AG04450 (cell line): ENCODE results near the gene MSH2. TPM values are rescaled to one million over a fixed set of nuclear protein-coding genes. Genes with fewer than 3 reads are reported as not detected.

Experiments used
- CTCF ChIA-PET: fragments of 300-600, 350-600 bp; formaldehyde crosslinking; extraction: SDS; loops from one replicate; lab custom pipeline; 2022; ENCODE audit warnings: antibody characterized with exemption, inconsistent platforms; lab: Charles Lee
- POLR2A ChIA-PET: fragments of 350-600 bp; formaldehyde crosslinking; extraction: SDS; loops from one replicate; lab custom pipeline; 2021; ENCODE audit warnings: antibody characterized with exemption, inconsistent platforms; lab: Yijun Ruan, JAX
- DNase-seq: peaks from one replicate; pipeline ENCODE4 v3.0.0-alpha.2; 2011; ENCODE audit warnings: low read depth, low spot score
- H3K27ac ChIP-seq: one replicate; pipeline ENCODE4 v1.5.1; 2012; ENCODE audit warnings: low read depth, low read length, control low read depth
- H3K27me3 ChIP-seq: one replicate; pipeline ENCODE4 v1.6.0; 2012; ENCODE audit warnings: low read length; ENCODE audit not compliant: control insufficient read depth, insufficient read depth
- H3K4me3 ChIP-seq: 2 replicates; pipeline ENCODE4 v1.5.1; 2011; ENCODE audit warnings: mild to moderate bottlenecking, low read depth, low read length, control low read depth
- H3K9me3 ChIP-seq: 2 replicates; pipeline ENCODE4 v1.5.1; 2012; ENCODE audit warnings: low read length; ENCODE audit not compliant: control insufficient read depth, insufficient read depth
- polyA minus RNA-seq: library from RNA; depleted of rRNA, polyadenylated mRNA; stranded (reverse); fragments of >200 nt; gene quantifications from 2 replicates; pipeline ENCODE4 v1.2.3, GENCODE V29; 2011; rRNA and poly(A)+ RNA removed
- polyA plus RNA-seq: library from polyadenylated mRNA; depleted of rRNA; stranded (reverse); fragments of >200 nt; gene quantifications from 2 replicates; pipeline ENCODE4 v1.2.3, GENCODE V29; 2011; rRNA removed
- TF ChIP-seq, protein P1 (sequence below): IDR thresholded peaks from 2 replicates; pipeline ENCODE4 v1.5.1; 2011; ENCODE audit warnings: low read depth, low read length, control low read depth, inconsistent platforms

The MSH2 gene
- polyA plus RNA-seq, result 12.6 and 18.4 TPM in 2 replicates
- polyA minus RNA-seq, result 8.0 and 13.4 TPM in 2 replicates

- ChIA-PET POLR2A (interaction anchor here (0.5 to 1.0 kb wide), 4 partner anchors 11 to 380 kb away, joined by 4 to 6 read pairs (median 5); partner anchors contain the start of gene MSH6), CTCF (interaction anchor here (0.7 to 2.5 kb wide), 5 partner anchors 15 to 364 kb away, joined by 3 to 13 read pairs (median 5); no protein-coding TSS in a partner anchor)
- Histone ChIP-seq H3K27ac (peak within 1 kb of the TSS; percentile 65), H3K27me3 (no peaks in the 10 kb centered on the region), H3K4me3 (peak within 1 kb of the TSS; percentile 80), H3K9me3 (no peaks in the 10 kb centered on the region; the same call in 1 of the 2 replicates)
- TF ChIP-seq, protein P1, sequence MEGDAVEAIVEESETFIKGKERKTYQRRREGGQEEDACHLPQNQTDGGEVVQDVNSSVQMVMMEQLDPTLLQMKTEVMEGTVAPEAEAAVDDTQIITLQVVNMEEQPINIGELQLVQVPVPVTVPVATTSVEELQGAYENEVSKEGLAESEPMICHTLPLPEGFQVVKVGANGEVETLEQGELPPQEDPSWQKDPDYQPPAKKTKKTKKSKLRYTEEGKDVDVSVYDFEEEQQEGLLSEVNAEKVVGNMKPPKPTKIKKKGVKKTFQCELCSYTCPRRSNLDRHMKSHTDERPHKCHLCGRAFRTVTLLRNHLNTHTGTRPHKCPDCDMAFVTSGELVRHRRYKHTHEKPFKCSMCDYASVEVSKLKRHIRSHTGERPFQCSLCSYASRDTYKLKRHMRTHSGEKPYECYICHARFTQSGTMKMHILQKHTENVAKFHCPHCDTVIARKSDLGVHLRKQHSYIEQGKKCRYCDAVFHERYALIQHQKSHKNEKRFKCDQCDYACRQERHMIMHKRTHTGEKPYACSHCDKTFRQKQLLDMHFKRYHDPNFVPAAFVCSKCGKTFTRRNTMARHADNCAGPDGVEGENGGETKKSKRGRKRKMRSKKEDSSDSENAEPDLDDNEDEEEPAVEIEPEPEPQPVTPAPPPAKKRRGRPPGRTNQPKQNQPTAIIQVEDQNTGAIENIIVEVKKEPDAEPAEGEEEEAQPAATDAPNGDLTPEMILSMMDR, result no peak
- DNase-seq, result peak; percentile 73
These were observed at the start of gene MSH2 for GRCh38 chr2:47402805-47403608. MSH2 (plus strand) TSS chr2:47403156; CDS start chr2:47403192, 36 bp downstream.

DNA sequence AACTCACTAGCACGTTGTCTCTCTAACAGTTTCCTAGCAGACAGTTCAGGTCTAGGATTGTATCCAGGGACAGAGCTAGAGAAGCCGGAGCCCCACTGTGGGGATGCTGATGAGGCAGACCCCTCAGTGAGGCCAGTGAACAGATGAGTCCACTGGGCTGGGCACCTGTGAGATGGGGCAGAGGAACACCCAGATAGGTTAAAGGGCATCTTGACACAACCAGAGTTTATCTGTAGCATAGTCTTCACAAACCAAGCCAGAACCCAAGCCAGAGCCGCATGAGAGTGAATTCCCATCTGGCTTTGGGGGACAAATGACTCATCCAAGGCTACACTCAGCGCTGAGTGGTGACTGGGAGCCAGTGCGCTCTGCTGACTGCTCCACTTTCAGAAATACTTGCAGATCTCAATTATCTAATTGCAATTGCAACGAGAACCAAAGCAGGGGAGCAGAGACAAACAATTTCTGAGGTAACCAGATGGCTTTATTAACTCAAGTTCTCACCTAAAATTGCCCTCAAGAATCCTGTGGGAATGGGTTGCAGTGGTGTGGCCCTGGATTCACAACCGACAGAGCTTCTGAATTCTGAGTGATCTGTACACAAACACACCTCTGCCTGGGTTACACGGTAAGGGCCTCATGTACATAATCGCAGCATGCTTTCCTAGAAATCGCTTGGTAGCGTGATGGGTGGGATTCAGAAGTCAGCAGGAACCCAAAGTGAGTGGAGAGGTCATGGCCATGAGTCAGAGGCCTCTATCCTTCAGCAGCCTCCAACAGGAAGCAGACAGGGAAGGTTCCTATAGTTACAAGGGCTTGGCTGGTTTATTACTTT is 48.7 kb upstream of the MSH2 start:
- ChIA-PET CTCF (interaction anchor here (0.7 to 4.0 kb wide), 4 partner anchors 16 to 83 kb away, joined by 3 to 14 read pairs (median 4); no protein-coding TSS in a partner anchor), POLR2A (no interaction called here)
- no peaks in the 10 kb centered on the region for H3K9me3 ChIP-seq
- no peak overlapping the region for H3K4me3 ChIP-seq
- no peaks in the 10 kb centered on the region for H3K27me3 ChIP-seq
- DNase-seq, result no peak
- TF ChIP-seq, protein P1, result no peak
- no peak overlapping the region for H3K27ac ChIP-seq

DNA sequence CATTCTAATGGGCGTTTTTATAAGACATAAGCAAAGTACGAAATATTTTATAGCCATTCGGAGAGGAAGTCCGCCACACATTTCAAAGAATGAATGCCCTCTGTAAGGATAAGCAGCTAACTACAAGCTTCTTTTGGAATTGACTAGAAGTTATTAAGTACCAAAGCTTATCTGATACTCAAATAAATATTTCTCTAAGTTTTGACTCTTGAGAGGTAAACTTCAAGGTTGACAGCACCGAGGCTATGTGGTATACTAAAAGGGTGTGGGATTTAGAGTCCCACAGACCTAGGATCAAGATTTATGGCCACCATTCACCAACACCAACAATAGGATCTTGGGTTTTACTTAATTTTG is 48.1 kb upstream of the MSH2 start:
- Histone ChIP-seq H3K4me3 (no peak overlapping the region), H3K27me3 (no peaks in the 10 kb centered on the region), H3K27ac (no peak overlapping the region), H3K9me3 (no peaks in the 10 kb centered on the region)
- ChIA-PET CTCF (interaction anchor here (0.7 to 4.0 kb wide), 5 partner anchors 17 to 321 kb away, joined by 3 to 14 read pairs (median 4); no protein-coding TSS in a partner anchor), POLR2A (no interaction called here)
- no peak for DNase-seq
- TF ChIP-seq, protein P1, result no peak

DNA sequence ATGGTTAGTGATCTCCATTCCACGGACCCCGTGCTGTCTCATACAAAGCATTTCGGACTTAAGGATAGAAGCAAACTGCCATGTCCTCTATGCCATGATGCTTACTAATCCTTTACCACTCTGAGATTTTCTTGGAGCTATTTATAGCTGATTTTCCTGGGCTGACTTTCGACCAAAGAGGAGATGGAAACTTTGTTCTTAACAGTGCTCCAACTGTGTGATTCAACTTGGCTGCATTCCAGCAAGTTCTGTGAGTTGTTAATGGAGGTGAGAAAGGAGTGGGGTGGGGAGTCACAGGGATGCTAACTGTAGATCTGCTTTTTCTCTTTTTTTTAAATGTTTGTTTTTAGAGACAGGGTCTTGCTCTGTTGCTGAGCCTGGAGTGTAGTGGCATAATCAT is 45.5 kb upstream of the MSH2 start:
- Histone ChIP-seq H3K4me3 (no peak overlapping the region), H3K27ac (no peak overlapping the region), H3K27me3 (no peaks in the 10 kb centered on the region), H3K9me3 (no peaks in the 10 kb centered on the region)
- no peak for DNase-seq
- ChIA-PET POLR2A (no interaction called here), CTCF (no interaction called here)
- TF ChIP-seq, protein P1, result no peak
